Aorta (tissue), 5 donors: ENCODE results near the gene DDX31. TPM values are rescaled to one million over a fixed set of nuclear protein-coding genes. Genes with fewer than 3 reads are reported as not detected.

ENCODE experiments used
- ATAC-seq: fragments of 200-7000 bp; cut with Tn5 transposase; one replicate; pipeline ENCODE4 v1.9.1; 2022; ENCODE audit warnings: moderate library complexity; ENCODE audit not compliant: low FRiP score
- DNase-seq, 2 donors: peaks; one replicate each; pipeline ENCODE4 v3.0.0-alpha.2; 2020
- H3K27ac ChIP-seq, 2 donors: one replicate each; pipeline ENCODE4 v1.5.1; 2013; ENCODE audit warnings: low read length in 2 of 2, mild to moderate bottlenecking in 2 of 2, moderate library complexity in 2 of 2, control low read depth in 1 of 2, inconsistent platforms in 1 of 2, low read depth in 1 of 2
- H3K27me3 ChIP-seq, 2 donors: one replicate each; pipeline ENCODE4 v1.6.1; 2013; ENCODE audit warnings: control low read depth in 1 of 2, low read length in 1 of 2, mild to moderate bottlenecking in 1 of 2, moderate library complexity in 1 of 2; ENCODE audit not compliant: insufficient read depth in 2 of 2, control insufficient read depth in 1 of 2
- H3K36me3 ChIP-seq, 2 donors: one replicate each; pipeline ENCODE4 v1.6.1; 2013; ENCODE audit warnings: control low read depth in 1 of 2, low read length in 1 of 2, mild to moderate bottlenecking in 1 of 2; ENCODE audit not compliant: insufficient read depth in 2 of 2, control insufficient read depth in 1 of 2
- H3K4me1 ChIP-seq, 2 donors: one replicate each; pipeline ENCODE4 v1.6.1; 2013; ENCODE audit warnings: low read length in 2 of 2, control low read depth in 1 of 2, mild to moderate bottlenecking in 1 of 2, moderate library complexity in 1 of 2; ENCODE audit not compliant: insufficient read depth in 2 of 2, control insufficient read depth in 1 of 2
- H3K4me3 ChIP-seq, 2 donors: one replicate each; pipeline ENCODE4 v1.5.1; 2013; ENCODE audit warnings: low read length in 2 of 2, control low read depth in 1 of 2, mild to moderate bottlenecking in 1 of 2
- H3K9me3 ChIP-seq: one replicate; pipeline ENCODE4 v1.6.1; 2013; ENCODE audit warnings: mild to moderate bottlenecking, low read length; ENCODE audit not compliant: control insufficient read depth
- WGBS, 2 donors: extraction: QIAGEN DNeasy Blood & Tissue Kit; methylation state at CpG; one replicate each; pipeline ENCODE4 v1.1.7; 2013; 5-methylcytosine and 5-hydroxymethylcytosine counted together
- intact Hi-C, 2 donors: fragments of 100-400 bp; cut with DNase I; formaldehyde crosslinking; loops; one replicate each; pipeline versions ENCODE4 v1.14.2 to v1.15.0; 2022
- polyA plus RNA-seq, 2 donors: library from polyadenylated mRNA; stranded (reverse); fragments of 200-250 nt; gene quantifications; one replicate each; pipeline ENCODE4 v1.2.3, GENCODE V29; 2013
- total RNA-seq, 2 donors: library from RNA; stranded (reverse); fragmentation: NEBNext Ultra II Directional; extraction: Animal tissue kit (Norgen Biotek cat#: 25700); gene quantifications; one replicate each; pipeline ENCODE4 v1.2.1, GENCODE V29; 2021
- donor health status: healthy with polysubstance abuse.
- donor health status: Bipolar disorder and iron deficiency.
- donor health status: DM: no; HTN: no; CAD: no.
- donor health status: DM: no; HTN: no; CAD: no.
- donor health status: DM: yes; HTN: yes; CAD: no.

The DDX31 gene
- total and polyA plus RNA-seq, 4 donors, result 2.8 to 14.1 (median 10.5) TPM

DNA sequence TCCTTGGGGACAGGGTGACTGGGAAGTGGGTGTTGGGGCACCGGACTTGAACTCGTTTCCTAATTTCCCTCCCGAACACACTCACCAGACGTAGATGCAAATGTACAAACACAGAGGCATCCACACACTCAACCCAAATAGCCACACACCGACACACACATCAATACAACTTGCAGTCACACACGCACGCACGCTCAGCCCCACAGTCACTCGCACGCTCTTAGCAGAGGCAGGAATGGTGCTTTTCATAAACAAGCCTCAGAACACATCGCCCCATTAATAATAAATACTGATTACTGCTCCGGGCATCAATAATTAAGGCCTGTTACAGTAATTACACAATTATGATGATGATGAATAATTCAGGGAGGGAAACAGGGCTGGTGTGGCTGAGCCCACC lies 81.7 kb downstream of the DDX31 start:
- H3K27ac ChIP-seq, result no peak overlapping the region
- no peak for ATAC-seq
- DNase-seq, result no peak
- no peaks in the 10 kb centered on the region for H3K36me3 ChIP-seq
- 24 to 28% methylated on average over 12 of the region's 12 CpGs for WGBS, 2 donors
- no peaks in the 10 kb centered on the region for H3K4me1 ChIP-seq
- intact Hi-C loops, result no loop called here
- H3K27me3 ChIP-seq, result peaks cover 0 to 3% of the 10 kb centered on the region in 2 donors
- H3K9me3 ChIP-seq, result no peaks in the 10 kb centered on the region
- no peak overlapping the region for H3K4me3 ChIP-seq

DNA sequence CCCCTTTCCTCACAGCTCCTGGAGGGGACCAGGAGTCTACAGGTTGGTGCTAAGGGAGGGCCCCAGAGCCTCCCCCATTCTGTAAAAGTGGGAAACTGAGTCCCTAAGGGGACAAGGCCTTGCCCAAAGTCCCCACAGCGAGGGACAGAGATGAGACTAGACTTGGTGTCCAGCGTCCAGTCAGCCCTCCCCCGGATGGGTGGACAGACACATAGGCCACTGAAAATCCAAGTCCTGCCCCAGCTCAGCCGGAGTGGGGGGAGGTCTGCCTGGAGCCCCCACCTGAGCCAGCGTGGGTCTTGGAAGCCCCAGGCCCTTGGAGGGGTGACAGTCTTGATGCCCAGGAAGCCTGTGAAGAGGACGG lies 82.2 kb downstream of the DDX31 start:
- no peak overlapping the region for H3K4me3 ChIP-seq
- peak in 1 of 2 donors; percentile 55 for DNase-seq
- WGBS, 2 donors, result 12 to 16% methylated on average over 6 of the region's 6 CpGs

DNA sequence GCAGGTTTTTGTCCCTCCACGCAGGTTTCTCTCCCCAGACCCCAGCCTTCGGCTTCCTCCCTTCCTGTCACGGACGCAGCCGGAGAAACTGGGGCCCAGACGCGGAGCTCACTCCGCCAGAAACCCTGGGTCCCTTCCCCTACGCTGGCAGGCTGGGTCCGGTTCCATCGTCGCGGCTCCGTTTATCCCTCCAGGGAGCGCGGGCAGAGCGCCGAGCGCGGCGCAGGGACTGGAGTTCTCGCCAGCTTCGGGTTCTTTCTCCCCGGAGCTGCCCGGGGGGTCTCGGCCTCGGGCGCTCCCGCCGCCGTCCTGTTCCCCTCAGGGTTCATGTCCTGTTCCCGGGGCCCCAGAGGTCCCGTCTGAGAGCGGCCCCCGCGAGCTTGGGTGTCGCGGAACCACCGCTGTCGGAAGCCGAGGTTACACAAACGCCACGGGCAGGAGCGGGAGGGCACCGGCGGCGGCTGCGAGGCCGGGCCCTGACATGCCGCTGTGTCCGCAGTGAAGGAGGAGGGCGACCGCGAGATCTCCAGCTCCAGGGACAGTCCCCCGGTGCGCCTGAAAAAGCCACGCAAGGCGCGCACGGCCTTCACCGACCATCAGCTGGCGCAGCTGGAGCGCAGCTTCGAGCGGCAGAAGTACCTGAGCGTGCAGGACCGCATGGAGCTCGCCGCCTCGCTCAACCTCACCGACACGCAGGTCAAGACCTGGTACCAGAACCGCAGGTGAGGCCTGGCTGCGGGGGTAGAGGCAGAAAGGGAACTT lies 82.8 kb downstream of the DDX31 start:
- Histone ChIP-seq H3K4me1 (no peaks in the 10 kb centered on the region), H3K4me3 (no peak overlapping the region), H3K9me3 (no peaks in the 10 kb centered on the region), H3K36me3 (no peaks in the 10 kb centered on the region), H3K27ac (no peak overlapping the region), H3K27me3 (peaks cover 0 to 3% of the 10 kb centered on the region in 2 donors)
- peak in 1 of 2 donors; percentile 71 for DNase-seq
- intact Hi-C loops, result no loop called here
- ATAC-seq, result no peak
- 2 to 3% methylated on average over 61 to 74 of the region's 74 CpGs for WGBS, 2 donors

More for the DNA sequence above, 82.2 kb downstream of the DDX31 start:
- no peaks in the 10 kb centered on the region for H3K9me3 ChIP-seq
- H3K4me1 ChIP-seq, result no peaks in the 10 kb centered on the region
- intact Hi-C loops, result no loop called here
- H3K36me3 ChIP-seq, result no peaks in the 10 kb centered on the region
- peaks cover 0 to 3% of the 10 kb centered on the region in 2 donors for H3K27me3 ChIP-seq
- H3K27ac ChIP-seq, result no peak overlapping the region
- no peak for ATAC-seq

DNA sequence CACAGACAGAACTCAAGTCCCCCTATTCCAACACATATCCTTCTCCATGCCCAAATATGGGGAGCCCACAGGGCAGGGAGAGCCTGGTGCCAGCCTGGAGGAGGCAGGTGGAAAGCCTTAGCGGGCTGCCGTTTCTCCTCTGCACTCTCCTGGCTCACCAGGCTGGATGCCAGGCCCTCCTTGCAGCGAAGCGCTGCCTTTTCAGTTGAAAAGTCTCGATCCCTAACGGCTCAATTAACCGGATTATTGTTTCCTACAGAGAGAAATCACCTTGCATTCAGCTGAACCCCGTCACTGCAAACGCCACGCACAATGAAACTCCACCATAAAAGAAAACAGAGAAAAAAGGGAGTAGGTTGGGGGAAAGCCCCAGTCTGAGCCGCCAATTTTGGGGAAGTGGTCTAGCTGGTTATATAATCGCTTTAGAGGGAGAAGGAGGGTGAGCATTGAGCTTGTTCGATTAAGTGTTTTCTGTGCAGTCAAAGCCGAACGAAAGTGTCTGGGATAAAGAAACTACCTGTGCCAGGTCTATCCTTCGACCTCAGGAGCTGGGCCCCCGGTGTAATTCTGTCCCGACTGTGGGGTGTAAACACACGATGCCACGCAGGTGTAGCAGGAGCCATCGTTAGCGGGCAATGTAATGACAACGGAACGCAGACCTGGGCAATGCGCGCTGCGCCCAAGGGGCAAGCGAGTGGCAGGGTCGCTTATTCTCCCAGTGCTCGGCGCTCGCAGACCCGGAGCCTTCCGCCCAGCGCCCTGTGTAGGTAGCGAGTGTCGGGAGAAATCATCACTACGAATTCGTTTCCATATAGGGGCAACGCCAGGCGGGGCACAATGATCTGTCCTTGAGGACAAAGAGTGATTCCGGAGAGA lies 83.6 kb downstream of the DDX31 start:
- DNase-seq, result peak in 1 of 2 donors; percentile 57
- H3K27me3 ChIP-seq, result peaks cover 0 to 3% of the 10 kb centered on the region in 2 donors
- WGBS, 2 donors, result 6 to 7% methylated on average over 42 of the region's 42 CpGs

DNA sequence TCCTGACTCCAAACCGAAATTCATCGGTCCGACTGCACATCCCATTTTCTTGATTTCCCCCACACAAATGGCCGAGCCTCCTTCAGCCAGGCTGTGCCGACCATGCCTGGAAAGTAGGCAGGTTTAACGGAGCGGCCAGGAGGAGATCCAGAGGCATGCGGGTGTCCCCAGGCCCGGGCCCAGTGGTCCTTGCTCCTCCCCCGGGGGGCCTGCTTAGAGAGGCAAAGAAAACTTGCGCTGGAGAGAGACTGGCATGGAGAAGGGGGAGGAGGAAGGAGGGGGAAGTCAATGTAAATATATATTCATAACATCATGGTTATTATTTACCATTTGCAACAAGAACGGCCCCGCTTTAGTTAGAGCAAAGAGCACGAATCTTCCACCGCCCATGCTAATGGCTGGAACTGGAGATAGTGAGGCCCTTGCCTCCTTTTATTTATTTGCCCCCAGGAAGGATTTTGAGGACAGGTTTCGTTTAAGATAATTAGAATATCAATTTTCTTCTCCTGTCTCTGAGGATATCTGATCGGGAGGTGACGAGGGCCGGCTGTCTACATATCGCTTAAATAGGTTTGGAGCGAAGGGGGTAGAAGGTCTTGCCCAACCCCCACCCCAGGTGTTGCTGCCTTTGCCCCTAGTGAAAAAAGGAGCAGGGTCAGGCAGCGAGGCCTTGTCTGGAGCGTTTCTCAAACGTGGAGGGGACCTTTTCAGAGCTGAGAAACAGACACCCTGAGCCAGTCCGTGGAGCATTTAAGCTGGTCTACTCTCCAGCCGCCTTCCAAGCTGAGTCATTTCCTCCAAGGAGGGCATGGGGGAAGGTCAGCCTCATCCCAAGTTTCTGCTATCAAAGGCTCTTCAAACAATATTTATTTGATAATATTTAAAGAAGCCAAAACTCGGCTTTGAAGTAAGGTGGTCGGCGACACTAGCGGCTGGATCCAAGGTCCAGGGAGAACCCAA lies 84.9 kb downstream of the DDX31 start:
- intact Hi-C loops, result no loop called here
- H3K9me3 ChIP-seq, result no peaks in the 10 kb centered on the region
- DNase-seq, result peak in 1 of 2 donors; percentile 43
- no peaks in the 10 kb centered on the region for H3K36me3 ChIP-seq
- H3K4me3 ChIP-seq, result no peak overlapping the region
- no peak overlapping the region for H3K27ac ChIP-seq
- whole genome bisulfite sequencing, 2 donors, result 9 to 10% methylated on average over 30 of the region's 30 CpGs
- peaks cover 0 to 3% of the 10 kb centered on the region in 2 donors for H3K27me3 ChIP-seq
- no peaks in the 10 kb centered on the region for H3K4me1 ChIP-seq
- no peak for ATAC-seq

More for the DNA sequence above, 83.6 kb downstream of the DDX31 start:
- intact Hi-C loops, result no loop called here
- ATAC-seq, result no peak
- H3K4me1 ChIP-seq, result no peaks in the 10 kb centered on the region
- no peak overlapping the region for H3K27ac ChIP-seq
- H3K4me3 ChIP-seq, result no peak overlapping the region
- no peaks in the 10 kb centered on the region for H3K9me3 ChIP-seq
- H3K36me3 ChIP-seq, result no peaks in the 10 kb centered on the region

DNA sequence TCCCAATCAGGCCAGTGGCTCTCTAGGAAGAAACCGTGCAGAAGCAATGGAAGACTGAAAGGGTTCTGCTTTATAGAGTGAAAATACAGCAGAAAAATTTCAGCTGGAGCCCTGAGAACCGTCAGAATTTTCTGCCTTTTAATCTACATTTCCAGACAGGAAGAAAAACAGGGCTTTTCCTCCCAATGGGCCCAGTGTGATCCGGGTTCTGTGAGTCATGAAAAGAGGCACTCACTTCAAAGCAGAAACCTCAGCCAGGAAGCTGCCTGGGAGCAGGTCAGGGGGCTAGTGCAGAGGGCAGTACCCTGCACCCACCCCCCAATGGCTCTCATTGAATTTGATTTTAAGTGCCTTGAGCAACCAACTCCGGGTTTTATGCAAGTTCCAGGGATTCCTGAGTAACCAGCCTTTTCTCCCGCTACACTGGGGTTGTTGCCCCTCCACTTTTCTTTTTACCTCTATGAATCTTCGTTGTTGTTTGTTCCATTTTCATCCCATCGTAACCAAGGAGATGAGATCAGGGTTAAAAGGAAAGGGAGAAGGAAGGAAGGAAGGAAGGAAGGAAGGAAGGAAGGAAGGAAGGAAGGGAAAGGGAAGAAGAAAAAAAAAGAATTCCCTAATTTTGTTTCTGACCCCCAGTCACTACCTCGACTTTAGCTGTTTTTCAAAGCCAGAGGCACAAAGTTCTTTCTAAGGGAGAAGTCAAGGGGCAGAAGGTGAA lies 86.0 kb downstream of the DDX31 start:
- Histone ChIP-seq H3K27ac (no peak overlapping the region), H3K36me3 (no peaks in the 10 kb centered on the region), H3K9me3 (no peaks in the 10 kb centered on the region), H3K4me1 (no peaks in the 10 kb centered on the region), H3K4me3 (no peak overlapping the region), H3K27me3 (no peaks in the 10 kb centered on the region)
- no peak for ATAC-seq
- 3 to 5% methylated on average over 8 of the region's 8 CpGs for WGBS, 2 donors
- intact Hi-C loops, result no loop called here
- DNase-seq, result peak in 1 of 2 donors; percentile 30

DNA sequence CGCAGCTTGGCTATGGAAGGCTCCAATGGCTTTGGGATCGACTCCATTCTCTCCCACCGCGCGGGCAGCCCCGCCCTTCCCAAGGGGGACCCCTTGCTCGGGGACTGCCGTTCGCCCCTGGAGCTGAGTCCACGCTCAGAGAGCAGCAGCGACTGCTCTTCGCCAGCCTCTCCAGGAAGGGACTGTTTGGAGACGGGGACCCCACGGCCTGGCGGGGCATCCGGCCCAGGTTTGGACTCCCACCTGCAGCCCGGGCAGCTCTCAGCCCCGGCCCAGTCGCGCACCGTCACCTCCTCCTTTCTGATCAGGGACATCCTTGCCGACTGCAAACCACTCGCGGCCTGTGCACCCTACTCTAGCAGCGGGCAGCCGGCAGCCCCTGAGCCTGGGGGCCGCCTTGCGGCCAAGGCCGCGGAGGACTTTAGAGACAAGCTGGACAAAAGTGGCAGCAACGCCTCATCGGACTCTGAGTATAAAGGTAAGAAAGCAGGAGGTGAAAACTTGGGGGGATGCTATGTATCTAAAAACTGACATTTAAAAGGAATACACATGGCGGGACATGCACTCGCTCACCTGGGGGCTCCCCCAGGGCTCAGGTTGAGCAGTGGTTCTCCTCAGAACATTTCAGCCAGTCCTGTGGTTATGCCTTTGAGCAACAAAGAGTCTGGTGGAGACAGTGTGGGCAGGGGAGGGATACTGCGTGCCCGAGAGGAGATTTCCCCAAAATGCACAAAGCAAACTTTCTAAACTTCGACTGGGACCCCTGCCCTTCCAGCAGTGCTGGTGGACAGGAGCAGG lies 86.8 kb downstream of the DDX31 start:
- Histone ChIP-seq H3K9me3 (no peaks in the 10 kb centered on the region), H3K4me3 (no peak overlapping the region), H3K36me3 (no peaks in the 10 kb centered on the region), H3K27me3 (no peaks in the 10 kb centered on the region), H3K4me1 (no peaks in the 10 kb centered on the region), H3K27ac (no peak overlapping the region)
- ATAC-seq, result no peak
- 8 to 9% methylated on average over 36 to 37 of the region's 37 CpGs for WGBS, 2 donors
- intact Hi-C loops, result no loop called here
- peak in 1 of 2 donors; percentile 58 for DNase-seq
